HEK293T (cell line): Measurements from ENCODE around the gene SH3PXD2A.

ENCODE experiments used
- FOXM1 ChIP-seq: fragments of 450-650 bp; IDR thresholded peaks from 2 replicates; pipeline ENCODE4 v1.6.1; 2017; ENCODE audit warnings: mild to moderate bottlenecking, borderline replicate concordance
- HDGF ChIP-seq: fragments of 450-650 bp; IDR thresholded peaks from 2 replicates; pipeline ENCODE4 v1.6.1; 2017; ENCODE audit warnings: antibody characterized with exemption, borderline replicate concordance
- SP1 ChIP-seq: fragments of 450-650 bp; IDR thresholded peaks from 2 replicates; pipeline ENCODE4 v1.6.1; 2017
- TARDBP ChIP-seq: fragments of 450-650 bp; IDR thresholded peaks from 2 replicates; pipeline ENCODE4 v1.6.1; 2016

GRCh38 chr10:103632247-103632642 is 223.1 kb downstream of the SH3PXD2A start:
- no peak for TF ChIP-seq FOXM1
- no peak for TF ChIP-seq SP1
- TF ChIP-seq HDGF = no peak
- no peak for TF ChIP-seq TARDBP
